HG02571 (cell line): ENCODE measurements around the gene DFFB.

ENCODE experiments used
- ATAC-seq: cut with Tn5 transposase; IDR thresholded peaks from one replicate; pipeline ENCODE4 v1.9.1; 2021; ENCODE audit warnings: mild to moderate bottlenecking, moderate library complexity; ENCODE audit not compliant: unreplicated experiment

DFFB gene

DNA sequence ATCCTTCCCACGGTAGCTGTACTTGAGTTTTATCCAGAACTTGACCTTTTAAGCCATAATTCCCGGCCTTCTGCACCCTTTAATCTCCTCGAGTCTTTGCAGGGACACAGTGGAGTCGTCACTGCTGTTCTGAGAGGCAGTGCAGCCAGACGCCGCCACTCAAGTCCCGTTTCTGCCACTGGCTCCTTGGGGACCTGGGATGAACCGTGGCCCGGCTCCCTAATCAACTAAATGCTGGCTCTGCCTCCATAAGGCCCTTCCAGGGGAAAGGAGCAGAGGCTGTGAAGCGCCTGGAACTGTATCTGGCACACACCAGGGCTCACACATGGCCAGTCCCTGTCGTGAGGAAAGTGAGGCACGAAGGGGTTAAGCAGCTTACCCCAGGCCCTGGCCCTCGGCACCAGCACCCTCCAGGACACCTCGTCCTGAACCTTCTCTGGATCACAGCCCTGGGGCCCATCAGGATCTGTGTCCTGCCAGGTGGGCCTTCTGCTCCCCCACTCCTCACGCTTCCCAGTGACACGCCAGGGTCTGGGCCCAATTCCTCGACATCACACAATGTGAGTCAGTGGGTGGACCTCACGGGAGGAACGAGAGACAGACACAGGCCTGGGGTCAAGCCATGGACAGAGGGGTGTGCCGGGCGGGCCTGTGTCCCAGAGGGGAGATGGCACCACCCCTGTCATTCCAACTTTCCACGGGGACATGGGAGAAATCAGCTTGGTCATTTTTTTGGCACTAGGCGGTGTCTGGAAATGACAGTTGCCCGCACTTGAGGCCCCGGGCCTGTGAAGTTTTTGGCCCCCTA lies 66.3 kb downstream of the DFFB start:
- no peak for ATAC-seq

DNA sequence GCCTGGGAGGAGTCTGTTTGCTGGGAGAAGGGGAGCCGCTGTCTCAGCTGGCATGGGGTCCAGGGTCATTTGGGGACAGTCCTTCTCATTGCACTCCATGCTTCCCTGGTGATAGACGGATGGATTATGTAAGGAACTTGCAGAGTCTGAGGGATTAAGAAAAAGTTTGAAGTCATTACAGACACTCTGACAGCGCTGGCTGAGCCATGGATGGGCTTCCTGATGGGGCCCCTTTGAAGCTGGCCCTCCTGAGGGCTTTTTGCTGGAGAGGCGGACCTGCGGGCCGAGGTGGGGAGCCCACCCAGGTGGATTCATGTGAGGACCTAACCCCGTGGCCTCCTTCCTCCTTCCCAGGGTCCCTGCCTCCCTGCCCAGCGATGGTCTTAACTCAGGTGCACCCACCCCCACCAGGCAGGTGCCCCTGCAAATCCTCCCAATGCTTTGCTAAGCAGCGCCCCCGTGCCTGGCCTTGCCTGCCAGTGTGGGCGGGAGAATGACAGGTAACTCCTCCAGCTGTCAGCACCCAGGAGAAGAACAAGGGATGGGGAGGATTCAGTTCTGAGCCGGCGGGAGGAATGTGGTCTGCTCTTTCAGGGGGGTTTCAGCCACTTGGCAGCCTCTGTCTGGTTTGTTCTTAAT lies 67.0 kb downstream of the DFFB start:
- ATAC-seq = no peak

DNA sequence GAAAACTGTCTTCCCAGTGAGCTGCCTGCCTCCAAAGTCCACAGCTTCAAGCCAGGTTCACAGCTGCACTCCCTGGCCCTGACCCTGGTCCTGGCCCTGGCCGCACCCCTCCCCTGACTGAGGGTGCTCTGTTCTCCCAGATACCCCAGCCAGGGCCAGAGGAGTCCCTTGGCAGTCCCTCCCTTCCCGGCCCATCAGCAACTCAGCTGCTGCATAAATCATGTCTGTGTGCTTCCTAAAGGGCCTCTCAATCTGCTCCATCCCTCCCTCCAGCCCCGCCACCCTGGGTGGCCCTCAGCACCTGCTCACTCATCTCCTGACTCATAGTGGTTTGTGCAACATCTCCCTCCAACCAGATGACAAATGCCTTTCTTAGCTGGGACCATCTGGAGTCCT lies 67.5 kb downstream of the DFFB start:
- ATAC-seq = no peak

DNA sequence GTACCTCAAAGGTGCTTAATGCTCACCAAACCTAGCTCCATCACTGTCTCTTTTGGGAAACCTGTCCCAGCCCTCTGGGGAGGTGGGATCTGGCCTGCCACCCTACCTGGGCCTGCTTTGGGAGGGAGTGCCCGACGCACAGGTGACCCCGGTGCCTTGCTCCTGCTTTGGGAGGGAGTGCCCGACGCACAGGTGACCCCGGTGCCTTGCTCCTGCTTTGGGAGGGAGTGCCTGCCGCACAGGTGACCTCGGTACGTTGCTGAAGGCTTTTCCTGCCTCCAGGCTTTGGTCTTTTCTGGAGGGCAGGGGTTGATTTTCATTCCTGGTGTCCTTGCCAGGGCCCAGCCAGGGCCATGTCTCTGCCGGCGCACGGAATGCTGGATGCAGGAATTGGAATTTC lies 68.0 kb downstream of the DFFB start:
- ATAC-seq = no peak

DNA sequence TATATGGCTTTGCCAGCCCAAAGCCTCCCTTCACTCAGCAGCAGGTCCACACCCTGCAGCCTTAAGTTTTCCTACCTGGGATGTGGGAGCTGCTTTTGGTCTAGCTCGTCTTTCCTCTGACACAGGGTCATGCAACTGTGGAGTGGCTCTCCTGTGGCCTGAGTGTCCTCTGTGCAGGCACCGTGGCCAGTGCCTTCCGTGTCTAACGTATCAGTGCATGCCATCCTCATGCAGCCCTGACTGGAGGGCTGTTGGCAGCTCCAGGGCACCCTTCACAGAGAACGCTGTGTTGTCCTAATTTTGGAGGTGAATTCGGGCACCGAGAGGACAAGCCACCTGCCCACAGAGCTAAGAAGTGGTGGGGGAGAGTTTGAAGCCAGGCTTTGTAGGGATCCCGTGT lies 68.5 kb downstream of the DFFB start:
- ATAC-seq = no peak

DNA sequence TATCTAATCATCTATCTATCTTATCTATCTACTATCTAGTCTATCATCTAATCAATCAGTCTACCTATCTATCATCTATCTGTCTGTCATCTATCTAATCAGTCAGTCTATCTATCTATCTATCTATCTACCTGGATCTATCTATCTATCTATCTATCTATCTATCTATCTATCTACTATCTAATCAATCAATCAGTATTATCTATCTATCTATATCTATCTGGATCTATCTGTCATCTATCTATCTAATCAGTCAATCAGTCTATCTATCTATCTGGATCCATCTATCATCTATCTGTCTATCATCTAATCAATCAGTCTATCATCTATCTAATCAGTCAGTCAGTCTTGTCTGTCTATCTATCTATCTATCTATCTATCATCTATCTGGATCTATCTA lies 69.7 kb downstream of the DFFB start:
- no peak for ATAC-seq

DNA sequence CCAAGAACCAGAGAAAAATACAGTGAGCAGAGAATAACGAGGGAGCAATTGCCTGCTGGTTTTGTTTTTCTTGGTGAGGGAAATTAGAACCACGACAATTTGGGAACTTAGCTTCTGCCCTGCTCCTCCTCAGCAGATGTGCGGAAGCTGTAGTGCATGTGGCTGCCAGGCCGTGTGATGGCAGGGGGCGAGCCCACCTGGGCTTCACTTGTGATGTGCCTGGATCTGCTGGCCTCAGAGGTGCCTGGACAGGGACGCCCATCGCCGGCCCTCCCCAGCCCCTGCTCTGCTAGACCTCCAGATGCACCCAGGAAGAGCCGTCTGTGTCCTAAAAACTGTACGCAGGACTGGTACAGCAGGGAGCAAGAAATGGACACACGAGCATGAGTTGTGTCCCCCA lies 71.3 kb downstream of the DFFB start:
- no peak for ATAC-seq

DNA sequence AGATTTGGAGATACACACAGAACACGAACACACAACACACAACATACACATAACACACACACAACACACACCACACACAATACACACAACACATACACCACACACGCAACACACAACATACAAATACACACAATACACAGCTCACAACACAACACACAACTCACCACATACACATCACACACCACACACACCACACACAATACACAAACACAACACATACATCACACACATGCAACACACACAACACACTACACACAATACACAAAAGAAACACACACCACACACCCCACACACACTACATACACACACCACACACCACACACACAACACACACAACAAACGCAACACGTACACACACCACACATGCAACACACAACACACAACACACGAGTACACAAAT lies 71.8 kb downstream of the DFFB start:
- ATAC-seq = no peak

DNA sequence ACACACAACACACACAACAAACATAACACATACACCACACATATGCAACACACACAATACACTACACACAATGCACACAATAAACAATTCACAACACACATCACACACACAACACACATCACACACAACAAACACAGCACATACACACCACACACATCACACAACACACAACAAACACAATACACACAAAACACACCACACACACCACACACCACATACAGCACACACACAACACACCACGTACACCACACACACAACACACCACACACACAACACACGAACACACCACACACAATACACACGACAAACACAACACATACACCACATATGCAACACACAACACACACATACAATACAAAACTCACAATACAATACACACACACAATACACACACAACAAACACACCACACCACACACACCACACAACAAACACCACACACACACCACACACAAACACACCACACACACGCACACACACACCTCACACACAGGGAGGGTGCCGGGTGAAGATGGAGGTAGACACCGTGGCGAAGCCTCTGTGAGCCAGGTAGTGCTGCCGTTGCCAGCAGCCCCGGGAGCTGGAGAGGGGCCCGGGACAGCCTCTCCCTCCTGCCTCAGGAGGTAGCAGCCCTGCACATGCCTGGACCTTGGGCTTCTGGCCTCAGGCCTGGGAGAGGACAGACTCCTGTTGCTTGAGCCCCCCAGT lies 73.2 kb downstream of the DFFB start:
- no peak for ATAC-seq

DNA sequence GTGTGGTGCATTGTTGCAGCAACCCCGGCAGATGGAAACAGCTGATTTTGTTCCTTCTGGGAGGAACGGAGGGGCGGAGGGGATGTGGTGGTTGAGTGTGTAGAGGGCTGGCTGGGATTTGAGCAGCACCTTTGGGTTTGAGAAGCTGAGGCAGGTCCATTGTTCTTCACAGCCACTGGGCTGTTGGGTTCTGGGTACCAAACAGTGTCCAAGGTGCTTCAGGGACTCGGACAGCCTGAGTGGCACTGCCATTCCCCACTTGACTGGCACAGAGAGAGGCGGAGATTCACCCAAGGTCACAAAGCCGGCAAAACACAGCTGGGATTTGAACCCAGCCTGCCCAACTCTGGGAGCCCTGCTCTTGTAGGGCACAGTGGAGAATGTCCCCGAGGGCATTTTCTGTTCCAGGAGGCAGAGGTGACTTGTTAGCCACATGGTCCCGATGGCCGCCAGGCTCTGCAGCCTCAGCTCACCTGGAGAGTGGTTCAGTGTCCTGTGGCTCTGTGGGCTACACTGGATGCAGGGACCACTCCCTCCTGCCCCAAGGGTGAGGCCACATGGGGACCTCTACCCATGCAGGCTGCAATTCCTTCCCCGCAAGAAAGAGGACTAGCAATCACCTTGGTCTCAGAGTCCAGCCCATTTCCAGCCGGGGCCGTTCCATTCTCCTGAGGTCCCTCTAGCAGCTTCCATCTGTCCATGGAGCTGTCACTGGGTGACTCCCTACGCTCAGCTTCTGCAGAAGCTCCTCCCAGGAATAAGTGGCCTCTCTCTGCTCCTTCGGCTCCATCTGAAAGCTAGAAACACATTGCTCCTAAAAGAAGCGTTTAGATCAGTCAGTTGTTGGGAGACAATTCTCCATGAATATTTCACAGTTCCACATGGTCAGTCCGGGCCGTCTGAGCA lies 74.0 kb downstream of the DFFB start:
- ATAC-seq = no peak

DNA sequence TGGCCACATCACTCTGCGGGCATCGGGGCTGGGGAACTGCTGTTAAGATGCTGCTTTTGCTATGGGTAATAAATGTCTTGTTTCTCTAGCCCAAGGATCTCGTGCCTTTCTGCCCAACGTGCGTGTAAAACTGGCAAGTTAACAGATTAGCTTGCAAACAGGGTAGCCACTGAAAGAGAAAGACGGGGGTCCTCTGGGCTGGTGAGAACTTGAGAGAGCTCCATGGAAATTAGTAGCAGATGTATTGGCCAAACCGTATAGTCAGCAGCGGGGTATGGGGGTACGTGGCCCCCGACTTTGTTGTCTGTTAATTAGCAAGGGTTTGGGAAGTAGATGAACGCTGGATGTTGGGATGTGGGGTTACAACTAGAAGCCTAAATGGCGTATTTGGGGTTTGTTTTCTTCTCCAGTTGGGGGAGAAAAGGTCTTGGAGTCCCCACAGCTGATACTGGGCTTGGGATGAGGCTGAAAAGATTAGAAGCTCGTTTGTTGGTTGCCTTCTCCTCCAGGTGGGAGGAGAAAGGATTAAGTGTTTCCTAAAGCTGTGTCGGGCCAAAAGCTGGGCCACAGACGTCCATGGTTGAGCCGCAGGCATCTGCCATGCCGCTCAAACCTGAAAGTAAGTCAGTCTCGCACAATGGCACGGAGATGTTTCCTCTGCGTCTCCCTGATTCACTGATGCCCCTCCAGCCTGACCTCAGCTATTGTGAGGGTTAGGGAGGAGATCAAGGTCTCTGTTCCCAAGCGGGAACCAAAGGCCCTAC lies 75.1 kb downstream of the DFFB start:
- no peak for ATAC-seq
